ENCODE measurements around the gene VEGFB.

VEGFB gene

DNA sequence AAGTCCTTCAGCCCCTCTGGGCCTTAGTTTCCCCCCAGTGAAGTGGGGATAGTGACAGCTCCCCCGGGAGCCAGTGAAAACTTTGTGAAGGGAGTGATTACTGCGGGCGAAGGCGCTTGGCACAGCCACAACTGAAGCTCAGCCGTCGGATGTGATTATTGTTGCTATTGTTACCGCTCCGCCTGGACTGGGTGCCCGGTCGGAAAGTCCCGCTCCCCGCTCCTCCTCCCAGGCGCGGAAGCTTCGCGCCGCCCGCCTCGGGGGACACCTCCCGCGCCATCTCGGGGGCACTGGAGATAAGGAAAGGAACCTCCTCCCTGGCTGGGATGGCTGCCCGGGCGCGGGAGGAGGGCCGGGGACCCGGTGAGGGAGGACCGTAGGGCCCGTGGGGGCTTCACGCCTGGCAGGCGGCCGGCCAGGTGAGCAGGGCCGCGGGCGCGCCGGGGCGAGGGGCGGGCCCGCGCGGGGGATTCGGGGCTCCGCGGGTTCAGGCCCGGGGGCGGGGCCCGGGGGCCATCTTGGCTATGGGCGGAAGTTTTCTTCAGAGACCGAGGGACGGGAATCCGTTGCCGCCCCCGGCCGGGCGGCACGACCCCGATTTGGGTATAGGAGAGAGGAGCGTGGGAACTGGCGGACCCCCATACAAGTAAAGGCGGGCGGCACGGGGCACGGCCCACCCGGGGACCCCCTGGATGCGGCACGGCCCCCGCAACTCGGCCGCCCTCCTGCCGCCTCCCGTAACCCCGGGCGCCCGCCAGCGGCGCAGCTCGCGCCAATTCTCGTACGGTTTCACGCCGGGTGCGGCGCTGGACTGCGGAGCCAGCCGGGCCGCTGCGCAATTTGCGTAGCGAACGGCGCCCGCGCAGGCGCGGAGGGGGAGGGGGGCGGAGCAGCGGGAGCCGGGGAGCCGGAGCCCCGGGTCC is 50.8 kb downstream of the VEGFB start, which contains the start of gene GPR137:
Gene GPR137, plus strand, starts transcription at position 887 of the 923 bp plus-strand sequence. CDS start 677 bp downstream, outside the sequence.
- peak; percentile 58 for DNase-seq

DNA sequence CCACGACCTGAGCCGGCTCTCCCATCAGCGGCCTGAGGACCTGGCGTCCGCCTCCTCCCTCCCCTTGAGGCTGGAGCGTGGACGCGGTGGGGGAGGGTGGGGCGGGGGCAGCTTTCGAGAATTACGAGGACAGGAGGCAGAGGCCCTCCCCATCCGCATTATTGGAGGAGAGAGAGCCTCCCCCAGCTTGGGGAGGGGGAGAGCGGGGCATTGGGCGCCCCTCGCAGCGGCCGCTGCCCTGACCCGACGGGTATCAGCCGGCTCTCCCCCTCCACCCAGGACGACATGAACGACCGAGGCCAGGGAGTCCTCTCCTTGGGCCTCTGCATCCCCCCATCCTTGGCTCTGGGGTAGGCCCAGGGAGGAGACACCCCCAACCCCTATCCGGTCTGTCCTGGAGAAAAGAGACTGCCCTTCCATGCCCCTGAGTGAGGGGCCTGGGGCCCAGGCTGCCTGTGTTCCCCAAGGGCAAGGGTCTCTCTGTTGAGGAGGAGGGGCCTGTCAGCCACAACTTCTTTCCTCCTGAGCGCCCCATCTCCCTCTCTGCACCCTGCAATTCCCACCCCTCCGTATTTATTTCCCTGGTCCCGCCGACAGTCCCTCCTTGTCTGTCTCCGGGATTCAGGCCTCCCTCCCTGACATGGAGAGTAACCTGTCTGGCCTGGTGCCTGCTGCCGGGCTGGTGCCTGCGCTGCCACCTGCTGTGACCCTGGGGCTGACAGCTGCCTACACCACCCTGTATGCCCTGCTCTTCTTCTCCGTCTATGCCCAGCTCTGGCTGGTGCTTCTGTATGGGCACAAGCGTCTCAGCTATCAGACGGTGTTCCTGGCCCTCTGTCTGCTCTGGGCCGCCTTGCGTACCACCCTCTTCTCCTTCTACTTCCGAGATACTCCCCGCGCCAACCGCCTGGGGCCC is 51.8 kb downstream of the VEGFB start:
- DNase-seq: no peak

DNA sequence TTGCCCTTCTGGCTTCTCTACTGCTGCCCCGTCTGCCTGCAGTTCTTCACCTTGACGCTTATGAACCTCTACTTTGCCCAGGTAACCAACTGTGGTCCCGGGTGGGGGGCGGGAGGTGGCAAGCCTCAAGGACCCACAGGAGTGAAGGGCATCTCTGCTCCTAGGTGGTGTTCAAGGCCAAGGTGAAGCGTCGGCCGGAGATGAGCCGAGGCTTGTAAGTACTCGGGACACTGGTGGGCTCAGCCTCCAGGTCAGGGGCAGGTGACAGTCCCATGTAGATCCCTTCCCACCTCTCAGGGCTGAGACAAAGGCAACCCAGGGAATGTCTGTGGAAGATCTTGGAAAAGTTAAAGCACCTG is 52.4 kb downstream of the VEGFB start:
- DNase-seq: no peak

DNA sequence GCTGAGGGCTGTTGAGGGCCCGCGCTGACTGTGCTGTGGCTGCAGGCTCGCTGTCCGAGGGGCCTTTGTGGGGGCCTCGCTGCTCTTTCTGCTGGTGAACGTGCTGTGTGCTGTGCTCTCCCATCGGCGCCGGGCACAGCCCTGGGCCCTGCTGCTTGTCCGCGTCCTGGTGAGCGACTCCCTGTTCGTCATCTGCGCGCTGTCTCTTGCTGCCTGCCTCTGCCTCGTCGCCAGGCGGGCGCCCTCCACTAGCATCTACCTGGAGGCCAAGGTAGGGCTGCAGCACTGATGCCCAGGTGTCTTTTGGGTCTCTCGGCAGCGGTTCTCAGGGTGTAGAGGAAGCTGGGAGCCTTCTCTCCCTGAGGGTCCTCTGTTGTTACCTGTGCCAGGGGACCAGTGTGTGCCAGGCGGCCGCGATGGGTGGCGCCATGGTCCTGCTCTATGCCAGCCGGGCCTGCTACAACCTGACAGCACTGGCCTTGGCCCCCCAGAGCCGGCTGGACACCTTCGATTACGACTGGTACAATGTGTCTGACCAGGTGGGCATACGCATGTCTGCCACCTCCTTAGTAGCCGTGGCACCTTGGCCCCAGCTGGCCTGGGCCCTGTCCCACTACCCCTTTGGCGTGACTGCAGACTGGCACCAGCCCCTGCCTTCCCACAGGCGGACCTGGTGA is 53.4 kb downstream of the VEGFB start:
- DNase-seq: no peak

- DNase-seq: no peak
Measured at GRCh38 chr11:64288353-64288750, 54.0 kb downstream of the VEGFB start.

Measured in HCEC 1CT (cell line).